Right lobe of liver (tissue), 6 donors: ENCODE results near the gene DNAJA4. TPM values are rescaled to one million over a fixed set of nuclear protein-coding genes. Genes with fewer than 3 reads are reported as not detected.

ENCODE experiments used
- ATAC-seq, 4 donors: fragments of 200-7000 bp; cut with Tn5 transposase; one replicate each; pipeline ENCODE4 v1.9.1; 2020; ENCODE audit warnings: mild to moderate bottlenecking in 4 of 4, moderate library complexity in 4 of 4
- DNase-seq, 3 donors: peaks; one replicate each; pipeline ENCODE4 v3.0.0-alpha.2; 2020
- H3K27ac ChIP-seq, 3 donors: fragments of 200-600 bp; one replicate each; pipeline ENCODE4 v1.8.0; 2022
- H3K27me3 ChIP-seq, 2 donors: fragments of 200-600 bp; one replicate each; pipeline ENCODE4 v1.8.0; 2022
- H3K36me3 ChIP-seq, 4 donors: fragments of 200-600 bp; sonication (generic) in 1 of 4; one replicate each; pipeline versions ENCODE4 v1.5.1 to v1.8.0; 2017 to 2022; ENCODE audit warnings: control low read depth in 1 of 4
- H3K4me1 ChIP-seq, 4 donors: fragments of 200-600 bp; sonication (generic) in 1 of 4; one replicate each; pipeline versions ENCODE4 v1.5.1 to v1.8.0; 2017 to 2022; ENCODE audit warnings: control low read depth in 1 of 4
- H3K4me3 ChIP-seq, 3 donors: fragments of 200-600 bp; one replicate each; pipeline ENCODE4 v1.8.0; 2022
- H3K9me3 ChIP-seq, 4 donors: fragments of 200-600 bp; sonication (generic) in 1 of 4; one replicate each; pipeline versions ENCODE4 v1.5.1 to v1.8.0; 2017 to 2022; ENCODE audit warnings: control low read depth in 1 of 4
- CTCF ChIP-seq, 4 donors: fragments of 200-600 bp in 3 of 4; fragments of 450-650 bp in 1 of 4; IDR thresholded peaks; one replicate each; pipeline versions ENCODE4 v1.5.1 to v1.8.0; 2016 to 2022; ENCODE audit warnings: antibody characterized with exemption in 4 of 4, mild to moderate bottlenecking in 2 of 4
- POLR2A ChIP-seq: fragments of 450-650 bp; IDR thresholded peaks from one replicate; pipeline ENCODE4 v1.6.1; 2017; ENCODE audit warnings: antibody characterized with exemption, mild to moderate bottlenecking
- WGBS: methylation state at CpG from one replicate; pipeline ENCODE4 v1.1.6; 2018; ENCODE audit warnings: low coverage, low lambda C conversion rate; ENCODE audit not compliant: insufficient coverage; ENCODE audit errors: missing lambda C conversion rate; 5-methylcytosine and 5-hydroxymethylcytosine counted together
- intact Hi-C, 2 donors: fragments of 100-400 bp; cut with DNase I; formaldehyde crosslinking; loops; one replicate each; pipeline versions ENCODE4 v1.11.2 to v1.14.1; 2022
- total RNA-seq, 6 experiments: library from RNA; depleted of rRNA in 2 of 6; stranded (reverse); fragments of >200 nt in 2 of 6; fragmentation: NEBNext Ultra II Directional in 3 of 6; extraction: Animal tissue kit (Norgen Biotek cat#: 25700) in 3 of 6; gene quantifications; one replicate each; pipeline versions ENCODE4 v1.1.0 to v1.2.4, GENCODE V29; 2016 to 2023
- donor health status: DM: no; HTN: yes; CAD: no.
- donor health status: DM: no; HTN: no; CAD: no.
- donor health status: DM: no; HTN: no; CAD: no.
- donor health status: DM: no; HTN: yes; CAD: no.
- donor health status: DM: no; HTN: yes; CAD: no.

DNAJA4 gene
- total RNA-seq, 6 experiments from 2014 or later: 0.73 to 3.4 (median 1.9) TPM

GRCh38 chr15:78315686-78316282, 51.4 kb downstream of the DNAJA4 start:
- ATAC-seq (no peak), DNase-seq (no peak)
- WGBS: no CpG with 5 or more reads among the region's 7 CpGs
- peak in 1 of 4 donors; percentile 15 for TF ChIP-seq CTCF (IDR thresholded peaks at IDR 0.05)
- TF ChIP-seq POLR2A: no peak
- H3K9me3 ChIP-seq: no peaks in the 10 kb centered on the region
- no peak overlapping the region for H3K27ac ChIP-seq
- intact Hi-C loops: loop anchor here in 1 of 2 donors (5.0 kb wide), 1 partner anchor 102 kb away; no protein-coding TSS in a partner anchor
- H3K4me3 ChIP-seq: no peak overlapping the region
- H3K36me3 ChIP-seq: no peaks in the 10 kb centered on the region
- H3K4me1 ChIP-seq: no peaks in the 10 kb centered on the region
- H3K27me3 ChIP-seq: no peaks in the 10 kb centered on the region

GRCh38 chr15:78316283-78317083, 52.1 kb downstream of the DNAJA4 start:
- no peak for TF ChIP-seq CTCF (IDR thresholded peaks at IDR 0.05)
- TF ChIP-seq POLR2A: no peak
- Histone ChIP-seq H3K27ac (no peak overlapping the region), H3K4me3 (no peak overlapping the region), H3K27me3 (no peaks in the 10 kb centered on the region), H3K36me3 (no peaks in the 10 kb centered on the region), H3K9me3 (no peaks in the 10 kb centered on the region), H3K4me1 (no peaks in the 10 kb centered on the region)
- intact Hi-C loops: loop anchor here in 1 of 2 donors (5.0 kb wide), 1 partner anchor 101 kb away; no protein-coding TSS in a partner anchor
- ATAC-seq (no peak), DNase-seq (no peak)
- WGBS: 79% methylated on average over 10 of the region's 17 CpGs

- Histone ChIP-seq H3K4me3 (no peak overlapping the region), H3K27me3 (no peaks in the 10 kb centered on the region), H3K36me3 (no peaks in the 10 kb centered on the region), H3K4me1 (no peaks in the 10 kb centered on the region), H3K27ac (no peak overlapping the region), H3K9me3 (no peaks in the 10 kb centered on the region)
- DNase-seq (no peak), ATAC-seq (peak in 2 of 4 donors; percentile 14 to 16)
- intact Hi-C loops: loop anchor here in 1 of 2 donors (5.0 kb wide), 1 partner anchor 100 kb away; no protein-coding TSS in a partner anchor
- TF ChIP-seq POLR2A: no peak
- TF ChIP-seq CTCF (IDR thresholded peaks at IDR 0.05): peak in 1 of 4 donors; percentile 14
- WGBS: 71% methylated on average over 1 of the region's 8 CpGs
Measured at GRCh38 chr15:78317145-78317836, 52.9 kb downstream of the DNAJA4 start.

- peak in 1 of 3 donors; percentile 34 for DNase-seq
- WGBS: 67% methylated on average over 7 of the region's 10 CpGs
- no peaks in the 10 kb centered on the region for H3K9me3 ChIP-seq
- TF ChIP-seq CTCF (IDR thresholded peaks at IDR 0.05): no peak
- no peak for TF ChIP-seq POLR2A
- H3K4me1 ChIP-seq: no peaks in the 10 kb centered on the region
- no peaks in the 10 kb centered on the region for H3K27me3 ChIP-seq
- ATAC-seq: no peak
- no peak overlapping the region for H3K4me3 ChIP-seq
- H3K36me3 ChIP-seq: no peaks in the 10 kb centered on the region
- intact Hi-C loops: loop anchor here in 1 of 2 donors (5.0 kb wide), 1 partner anchor 98 kb away; no protein-coding TSS in a partner anchor
- H3K27ac ChIP-seq: no peak overlapping the region
Measured at GRCh38 chr15:78319588-78319987, 55.2 kb downstream of the DNAJA4 start.
